Lower leg skin (tissue), 4 donors: ENCODE measurements around the gene CNTNAP4. TPM values are rescaled to one million over a fixed set of nuclear protein-coding genes. Genes with fewer than 3 reads are reported as not detected.

Experiments
- DNase-seq, 2 donors: peaks; one replicate each; pipeline ENCODE4 v3.0.0-alpha.2; 2019; ENCODE audit warnings: low spot score in 2 of 2
- H3K4me3 ChIP-seq: fragments of 200-600 bp; sonication (generic); 2 replicates; pipeline ENCODE4 v1.5.1; 2017; ENCODE audit warnings: mild to moderate bottlenecking, low read depth; ENCODE audit not compliant: poor library complexity, severe bottlenecking
- CTCF ChIP-seq, 3 donors: fragments of 450-650 bp; IDR thresholded peaks; one replicate each; pipeline ENCODE4 v1.5.1; 2016; ENCODE audit warnings: antibody characterized with exemption in 3 of 3, mild to moderate bottlenecking in 3 of 3, moderate library complexity in 2 of 3
- POLR2A ChIP-seq, 2 donors: fragments of 450-650 bp; IDR thresholded peaks; one replicate each; pipeline ENCODE4 v1.6.1; 2016 to 2017; ENCODE audit warnings: antibody characterized with exemption in 2 of 2, mild to moderate bottlenecking in 1 of 2, moderate library complexity in 1 of 2
- WGBS, 2 donors: methylation state at CpG; one replicate each; pipeline ENCODE4 v1.1.5; 2018; 5-methylcytosine and 5-hydroxymethylcytosine counted together
- intact Hi-C: fragments of 100-400 bp; cut with DNase I; formaldehyde crosslinking; loops from one replicate; pipeline ENCODE4 v1.15.0; 2023; ENCODE audit warnings: low total_unique reads
- total RNA-seq, 4 donors: library from RNA; depleted of rRNA; stranded (reverse); fragments of >200 nt; gene quantifications; one replicate each; pipeline ENCODE4 v1.1.0, GENCODE V29; 2016

CNTNAP4 gene
- total RNA-seq, 4 donors from 2014 or later, result not detected

GRCh38 chr16:76287466-76287865 lies 10.3 kb downstream of the CNTNAP4 start:
- no peak for DNase-seq
- WGBS, 2 donors, result 24 to 35% methylated on average over 3 of the region's 3 CpGs
- H3K4me3 ChIP-seq, result no peak overlapping the region
- intact Hi-C loops, result no loop called here
- TF ChIP-seq POLR2A (IDR thresholded peaks at IDR 0.05) (no peak), CTCF (IDR thresholded peaks at IDR 0.05) (no peak)

DNA sequence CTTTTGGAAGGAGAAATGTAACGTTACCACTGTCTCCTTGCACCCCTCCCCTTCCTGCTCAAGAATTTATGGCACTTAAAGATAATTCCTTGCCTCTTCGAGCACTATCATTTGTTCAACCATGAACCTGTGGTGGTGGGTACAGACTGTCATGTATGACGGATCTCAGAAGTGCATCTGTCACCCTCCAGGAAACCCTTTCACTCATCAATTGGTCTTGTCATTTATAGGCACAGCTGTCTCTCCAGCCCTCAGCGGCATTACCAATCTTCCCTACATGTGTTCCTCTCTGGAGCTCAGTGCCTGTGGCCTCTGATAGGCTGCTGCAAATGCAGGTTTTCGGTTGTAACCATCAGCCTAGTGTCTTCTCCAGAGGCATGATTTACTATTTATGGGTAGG lies 15.0 kb downstream of the CNTNAP4 start:
- 69 to 78% methylated on average over 5 of the region's 5 CpGs for WGBS, 2 donors
- no peak for DNase-seq
- TF ChIP-seq CTCF (IDR thresholded peaks at IDR 0.05) (no peak), POLR2A (IDR thresholded peaks at IDR 0.05) (no peak)

DNA sequence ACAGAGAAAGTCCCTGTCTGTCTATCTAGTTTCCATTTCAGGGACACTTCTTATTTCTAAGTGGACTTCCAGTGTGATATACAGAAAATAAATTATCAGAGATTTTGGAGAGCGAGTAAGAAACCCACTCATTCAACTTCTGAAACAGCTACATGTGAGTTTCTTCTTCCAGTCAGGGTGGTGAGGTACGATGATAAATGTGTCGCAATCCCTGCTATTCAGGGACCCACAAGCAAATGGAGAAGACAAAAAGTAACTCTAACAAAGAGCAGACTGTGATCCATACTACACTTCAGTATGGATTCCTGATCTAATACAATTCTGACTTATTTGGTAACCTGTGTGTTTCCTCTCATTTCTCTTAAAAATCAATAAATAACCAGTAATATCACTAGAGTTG lies 16.8 kb downstream of the CNTNAP4 start:
- H3K4me3 ChIP-seq, result no peak overlapping the region
- intact Hi-C loops, result no loop called here
- DNase-seq, result no peak
- 91 to 94% methylated on average over 3 of the region's 3 CpGs for WGBS, 2 donors
- TF ChIP-seq CTCF (IDR thresholded peaks at IDR 0.05) (no peak), POLR2A (IDR thresholded peaks at IDR 0.05) (no peak)

More for the DNA sequence above, 15.0 kb downstream of the CNTNAP4 start:
- intact Hi-C loops, result no loop called here
- no peak overlapping the region for H3K4me3 ChIP-seq

DNA sequence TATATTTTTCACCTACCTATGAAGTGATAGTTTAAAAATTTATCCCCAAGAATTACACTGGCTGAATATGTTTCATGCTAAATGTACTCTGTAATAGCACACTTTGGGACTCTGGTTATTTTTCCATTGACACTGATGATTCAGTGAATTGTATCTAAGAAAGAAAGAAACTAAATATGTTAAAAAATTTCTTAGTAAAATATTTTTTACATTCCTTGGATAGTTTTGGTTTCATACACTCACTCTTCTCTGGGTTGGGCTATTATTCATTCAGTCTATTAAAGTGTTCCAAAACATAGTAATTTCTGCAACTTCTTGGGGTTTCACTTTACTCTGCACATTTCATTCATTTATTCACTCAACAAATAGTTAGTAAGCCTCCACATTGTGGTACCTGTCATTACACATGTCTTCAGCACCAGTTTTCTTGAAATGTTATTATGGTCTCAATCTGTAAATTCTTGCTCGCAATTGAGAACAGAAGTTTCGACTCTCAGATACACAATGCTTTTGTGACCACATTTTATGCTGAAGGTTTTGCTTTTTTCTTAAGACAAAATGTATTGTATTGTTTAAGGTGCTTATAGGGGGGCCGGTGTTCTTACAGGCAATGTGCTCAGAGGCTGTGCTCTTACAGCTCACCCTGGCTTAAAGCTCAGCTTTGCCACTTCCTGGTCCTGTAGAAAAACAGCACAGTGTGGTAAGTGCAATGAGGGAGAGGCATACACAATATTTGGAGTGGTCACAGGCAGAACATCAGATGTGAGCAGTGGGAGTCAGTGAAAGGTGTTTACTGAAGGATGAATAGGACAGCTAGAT lies 17.4 kb downstream of the CNTNAP4 start:
- DNase-seq, result no peak
- WGBS, 2 donors, result 69 to 70% methylated on average over 3 of the region's 3 CpGs
- no peak for TF ChIP-seq POLR2A (IDR thresholded peaks at IDR 0.05)
- TF ChIP-seq CTCF (IDR thresholded peaks at IDR 0.05), result no peak
- intact Hi-C loops, result no loop called here
- no peak overlapping the region for H3K4me3 ChIP-seq

GRCh38 chr16:76297941-76298340 lies 20.7 kb downstream of the CNTNAP4 start:
- intact Hi-C loops, result no loop called here
- TF ChIP-seq POLR2A (IDR thresholded peaks at IDR 0.05) (no peak), CTCF (IDR thresholded peaks at IDR 0.05) (no peak)
- 80 to 89% methylated on average over 3 of the region's 3 CpGs for WGBS, 2 donors
- H3K4me3 ChIP-seq, result no peak overlapping the region
- no peak for DNase-seq
